ENCODE measurements around the gene HERC2.
"Not testable (repeated sequence)": the region's sequence is repeated elsewhere in the genome, so short reads cannot be mapped to it uniquely, and the experiment has no call there.

The HERC2 gene

DNA sequence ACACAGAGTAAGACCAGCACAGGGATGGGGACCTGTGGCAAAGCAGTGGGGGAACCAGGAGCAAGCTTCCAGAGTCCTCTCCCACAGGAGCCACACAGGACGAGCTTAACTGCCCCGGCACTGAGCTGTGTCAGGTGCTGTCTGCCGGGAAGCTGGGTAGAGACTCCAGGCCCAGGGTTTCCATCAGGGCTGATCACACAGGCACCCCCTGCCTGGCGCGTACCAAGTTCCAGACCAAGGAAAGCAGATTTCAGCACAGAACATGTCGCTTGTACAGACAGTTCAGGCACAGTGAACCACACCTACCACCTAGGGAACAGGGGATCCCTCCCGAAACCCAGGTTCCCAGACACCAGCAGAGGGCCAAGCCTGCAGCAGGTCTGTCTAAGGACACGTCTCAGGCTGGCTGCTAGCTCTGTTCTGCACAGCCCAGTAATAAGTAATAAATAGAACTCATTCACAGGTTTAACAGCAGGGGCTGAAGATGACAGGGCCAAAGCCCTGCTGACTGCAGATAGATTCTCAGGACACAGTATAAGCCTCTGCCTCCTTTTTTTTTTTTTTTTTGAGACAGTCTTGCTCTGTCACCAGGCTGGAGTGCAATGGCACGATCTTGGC is 192.6 kb downstream of the HERC2 start:
- no peak for DNase-seq

DNA sequence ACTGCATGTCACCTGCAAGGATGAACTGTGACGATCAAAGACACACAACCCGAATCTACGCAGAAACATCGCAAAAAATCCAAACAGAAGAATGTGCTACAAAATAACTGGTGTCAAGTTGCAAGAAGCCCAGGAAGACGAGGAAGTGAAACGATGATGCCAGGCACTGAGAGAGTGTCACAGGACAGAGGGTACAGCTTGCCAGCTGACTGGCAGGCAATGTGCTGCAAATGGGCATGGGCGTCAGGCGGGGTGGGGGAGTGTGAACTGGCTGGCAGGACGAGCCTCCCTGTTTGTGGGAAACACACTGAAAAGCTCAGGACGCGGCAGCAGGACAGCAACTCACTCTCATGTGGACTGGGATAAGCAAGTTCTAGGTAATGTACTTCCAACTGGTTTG is 193.9 kb downstream of the HERC2 start:
- DNase-seq: no peak

DNA sequence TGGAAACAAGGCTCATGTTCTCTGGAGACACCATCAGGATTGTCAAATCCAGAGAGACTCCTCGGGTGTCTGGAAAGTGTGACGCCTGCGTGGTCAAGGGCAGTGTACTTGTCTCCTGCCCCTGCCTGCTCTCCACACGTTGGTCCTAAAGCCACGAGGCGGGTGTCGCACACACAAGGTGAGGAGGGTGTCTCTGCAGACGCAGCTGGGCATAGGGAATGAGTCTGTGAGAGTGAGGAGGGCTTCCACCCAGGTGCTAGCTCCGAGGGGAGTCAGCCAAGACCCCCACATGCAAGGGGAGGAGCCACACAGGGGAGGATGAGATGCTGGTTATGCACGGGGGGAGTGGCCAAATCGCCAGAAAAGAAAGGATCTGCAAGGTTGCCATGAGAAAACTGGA is 194.9 kb downstream of the HERC2 start:
- no peak for DNase-seq

DNA sequence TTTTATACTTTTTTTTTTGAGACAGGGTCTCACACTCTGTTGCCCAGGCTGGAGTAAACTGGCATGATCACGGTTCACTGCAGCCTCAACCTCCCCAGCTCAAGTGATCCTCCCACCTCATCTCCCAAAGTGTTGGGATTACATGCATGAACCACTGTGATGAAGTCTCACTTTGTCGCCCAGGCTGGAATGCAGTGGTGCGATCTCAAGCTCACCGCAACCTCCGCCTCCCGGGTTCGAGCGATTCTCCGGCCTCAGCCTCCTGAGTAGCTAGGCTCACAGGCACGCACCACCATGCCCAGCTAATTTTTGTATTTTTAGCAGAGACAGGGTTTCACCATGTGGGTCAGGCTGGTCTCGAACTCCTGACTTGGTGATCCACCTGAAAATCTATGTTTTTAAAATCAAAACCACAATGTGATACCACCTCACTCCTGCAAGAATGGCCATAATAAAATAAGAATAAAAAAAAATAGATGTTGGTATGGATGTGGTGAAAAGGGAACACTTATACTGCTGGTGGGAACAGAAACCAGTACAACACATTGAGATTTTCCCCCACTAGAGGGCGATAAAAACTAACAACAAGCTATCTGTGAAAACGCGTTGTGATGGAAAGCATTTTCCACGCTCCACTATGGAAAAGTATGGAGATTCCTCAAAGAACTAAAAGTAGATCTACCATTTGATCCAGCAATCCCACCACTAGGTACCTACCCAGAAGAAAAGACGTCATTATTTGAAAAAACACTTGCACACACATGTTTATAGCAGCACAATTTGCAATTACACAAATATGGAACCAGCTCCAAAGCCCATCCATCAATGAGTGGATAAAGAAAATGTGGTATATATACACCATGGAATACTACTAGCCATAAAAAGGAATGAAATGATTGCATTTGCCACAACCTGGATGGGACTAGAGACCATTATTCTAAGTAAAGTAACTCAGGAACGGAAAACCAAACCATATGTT is 196.0 kb downstream of the HERC2 start:
- DNase-seq: peak in 1 of 5 donors; percentile 44

DNA sequence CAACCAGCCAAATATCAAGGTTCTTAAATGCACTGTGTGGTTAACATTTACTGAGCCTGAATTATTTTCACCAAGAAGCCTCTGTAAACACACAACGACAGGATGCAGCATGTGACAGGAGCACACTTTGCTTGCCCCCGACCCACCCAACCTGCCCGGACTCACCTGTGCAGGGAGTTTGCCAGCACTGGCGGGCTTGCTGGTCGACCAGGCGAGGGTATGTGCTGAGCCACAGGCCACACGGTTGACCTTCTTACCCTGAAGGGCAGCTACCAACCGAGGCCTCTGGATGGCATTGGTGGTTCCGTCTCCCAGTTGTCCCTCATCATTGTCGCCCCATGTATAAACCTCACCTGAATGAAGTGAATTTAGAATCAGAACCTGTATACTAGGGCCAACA is 197.1 kb downstream of the HERC2 start:
- no peak for DNase-seq

DNA sequence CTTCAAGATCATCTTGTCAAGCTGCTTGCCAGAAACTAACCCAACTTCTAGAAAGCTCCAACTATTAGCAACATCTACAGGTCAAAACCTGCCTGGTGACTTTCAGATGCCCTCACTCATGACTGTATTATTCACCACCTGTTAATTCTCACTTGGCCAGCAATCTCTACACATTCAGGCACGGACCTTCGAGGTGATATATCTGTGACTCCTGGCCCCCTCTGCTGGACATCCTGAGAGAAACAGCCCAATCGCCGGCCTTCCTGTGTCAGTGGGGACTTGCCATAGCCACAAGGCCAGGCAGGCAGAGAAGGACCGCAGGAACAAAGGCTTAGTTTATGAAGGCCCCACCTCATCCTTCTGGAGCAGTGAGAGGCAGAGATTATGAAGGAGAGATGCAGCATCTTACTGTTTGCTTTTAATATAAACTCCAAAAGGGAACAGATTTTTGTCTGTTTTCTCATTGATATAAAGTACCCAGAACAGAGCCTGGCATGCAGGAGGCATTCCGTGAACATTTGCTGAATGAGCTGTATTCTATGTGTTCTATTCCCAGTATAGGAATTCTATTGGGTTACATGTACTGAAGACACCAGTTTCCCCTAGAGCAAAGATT is 198.5 kb downstream of the HERC2 start:
- DNase-seq: peak in 2 of 5 donors; percentile 44 to 52

DNA sequence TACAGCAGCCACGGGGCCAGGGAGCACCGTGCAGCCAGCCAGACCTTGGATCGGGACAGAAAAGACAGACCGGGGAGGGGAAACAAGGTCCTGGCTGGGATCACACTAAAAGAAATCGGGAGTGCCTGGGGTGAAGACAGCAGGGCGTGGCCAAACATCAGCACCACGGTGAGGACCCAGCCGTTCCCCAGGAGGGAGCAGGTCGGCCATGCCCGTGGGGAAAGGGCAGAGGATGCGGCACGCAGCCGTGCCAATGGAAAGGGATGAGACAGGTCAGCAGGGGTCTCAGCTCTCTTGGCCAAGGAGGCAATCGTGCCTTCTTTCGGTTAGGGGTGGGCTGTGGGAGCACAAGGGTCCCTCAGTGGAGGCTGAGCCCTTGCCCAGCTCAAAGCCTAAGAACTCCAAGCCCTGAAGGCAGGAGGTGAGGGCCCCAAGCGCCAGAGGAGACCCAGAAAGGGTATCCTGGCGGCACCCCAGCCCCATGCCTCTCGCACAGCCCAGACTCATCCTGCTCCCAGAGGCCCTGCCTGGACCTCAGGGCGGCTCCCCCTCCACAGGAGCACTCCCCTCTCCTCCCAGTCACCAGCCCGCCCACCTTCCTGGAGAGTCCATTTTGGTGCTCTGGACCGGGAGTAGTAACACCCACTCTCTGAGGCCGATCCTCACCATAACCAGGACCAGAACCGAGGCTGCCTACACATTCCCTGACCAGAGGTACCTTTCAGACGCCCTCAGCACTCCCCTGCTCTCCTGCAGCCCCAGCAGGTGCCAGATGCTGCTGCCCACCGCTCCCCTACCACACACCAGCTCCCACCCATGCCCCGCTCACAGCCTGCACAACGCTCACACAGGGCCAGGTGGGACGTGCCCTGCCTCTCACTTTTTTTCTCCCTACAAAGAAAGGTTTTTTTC is 199.7 kb downstream of the HERC2 start:
- no peak for DNase-seq

DNA sequence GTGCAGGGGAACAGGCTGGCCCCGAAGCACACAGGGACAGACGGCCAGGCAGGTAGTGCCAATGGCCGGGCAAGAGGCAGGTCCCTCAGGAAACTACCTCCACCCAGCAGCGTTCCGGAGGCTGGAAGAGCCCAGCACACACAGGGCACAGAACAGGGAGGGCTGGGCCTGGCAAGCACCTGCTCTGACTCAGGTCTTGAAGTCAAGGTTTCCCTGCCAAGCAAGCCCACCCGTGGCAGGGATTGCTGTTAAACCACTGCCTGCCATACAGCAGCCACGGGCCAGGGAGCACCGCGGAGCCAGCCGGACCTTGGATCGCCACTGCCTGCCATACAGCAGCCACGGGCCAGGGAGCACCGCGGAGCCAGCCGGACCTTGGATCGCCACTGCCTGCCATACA is 200.4 kb downstream of the HERC2 start:
- DNase-seq: not testable (repeated sequence)

DNA sequence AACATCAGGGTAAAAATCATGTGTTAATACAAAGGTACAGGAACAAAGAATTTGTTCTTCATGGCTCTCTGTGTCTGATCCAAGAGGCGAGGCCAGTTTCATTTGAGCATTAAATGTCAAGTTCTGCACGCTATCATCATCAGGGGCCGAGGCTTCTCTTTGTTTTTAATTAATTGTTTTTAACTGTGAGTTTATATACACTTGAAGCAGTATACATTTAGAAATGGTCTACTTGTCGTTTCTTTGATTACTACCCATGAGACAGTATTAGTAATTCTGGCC is 201.7 kb downstream of the HERC2 start:
- DNase-seq: no peak

DNA sequence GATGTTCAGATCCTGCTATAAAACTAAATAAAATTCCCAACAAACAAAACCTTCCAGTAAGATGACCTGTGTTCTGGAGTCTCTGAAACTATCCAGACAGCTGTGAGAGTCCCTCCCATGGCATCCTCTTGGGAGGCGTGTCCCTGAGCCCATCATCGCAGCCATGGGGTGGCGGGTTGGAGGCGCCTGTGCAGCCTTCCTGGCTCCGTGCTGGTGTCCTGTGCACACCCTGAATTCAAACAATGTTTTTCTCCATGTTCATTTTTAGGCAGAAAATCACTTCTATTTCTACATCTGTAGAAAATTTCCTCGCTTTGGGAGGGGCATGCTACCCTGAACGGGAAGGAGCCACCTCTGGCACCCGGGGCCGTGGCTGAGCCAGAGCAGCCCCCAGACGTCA is 203.4 kb downstream of the HERC2 start:
- DNase-seq: no peak

DNA sequence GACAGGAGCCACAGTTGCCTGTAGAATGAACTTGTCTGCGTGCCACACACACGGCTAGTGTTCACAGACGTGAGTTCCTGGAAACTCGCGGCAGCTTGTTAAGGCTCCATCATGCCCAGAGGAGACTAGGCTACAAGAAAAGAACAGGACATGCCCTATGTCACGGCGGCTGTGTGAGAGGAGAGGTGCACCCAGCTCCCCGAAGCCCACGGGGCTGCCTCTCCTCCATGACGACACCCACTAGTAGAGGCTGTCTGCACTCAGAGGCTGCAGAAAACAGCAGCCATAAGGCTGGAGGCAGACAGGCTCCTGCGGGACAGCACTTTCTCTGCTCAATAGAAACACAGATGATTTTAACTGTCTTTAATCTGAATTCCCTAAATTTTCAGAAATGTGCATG is 203.9 kb downstream of the HERC2 start:
- DNase-seq: no peak

DNA sequence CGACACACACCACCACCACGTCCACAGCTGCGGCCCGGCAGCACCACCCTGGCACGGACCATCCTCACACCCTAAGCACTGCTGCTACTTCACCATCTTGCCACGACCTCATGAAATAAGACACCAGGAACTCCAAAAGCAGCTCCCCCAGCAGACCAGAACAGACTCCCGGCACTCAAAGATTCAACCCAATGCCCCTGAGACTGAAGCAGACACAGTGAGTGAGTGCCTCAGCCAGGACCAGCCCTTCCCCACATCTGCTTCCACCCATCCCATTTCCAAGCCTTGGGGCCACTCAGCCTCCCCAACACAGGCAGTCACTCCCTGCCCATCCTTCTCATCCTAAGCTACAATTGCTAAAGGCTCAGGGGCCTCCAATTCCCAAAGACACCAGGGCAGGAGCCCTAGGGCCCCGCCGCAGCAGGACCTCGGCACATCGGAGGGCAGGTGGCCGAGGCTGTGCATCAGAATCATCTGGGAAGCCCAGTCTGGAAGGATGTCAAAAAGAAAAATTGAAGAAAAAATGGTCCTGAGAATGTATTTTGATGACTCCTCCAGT is 204.5 kb downstream of the HERC2 start:
- DNase-seq: no peak

DNA sequence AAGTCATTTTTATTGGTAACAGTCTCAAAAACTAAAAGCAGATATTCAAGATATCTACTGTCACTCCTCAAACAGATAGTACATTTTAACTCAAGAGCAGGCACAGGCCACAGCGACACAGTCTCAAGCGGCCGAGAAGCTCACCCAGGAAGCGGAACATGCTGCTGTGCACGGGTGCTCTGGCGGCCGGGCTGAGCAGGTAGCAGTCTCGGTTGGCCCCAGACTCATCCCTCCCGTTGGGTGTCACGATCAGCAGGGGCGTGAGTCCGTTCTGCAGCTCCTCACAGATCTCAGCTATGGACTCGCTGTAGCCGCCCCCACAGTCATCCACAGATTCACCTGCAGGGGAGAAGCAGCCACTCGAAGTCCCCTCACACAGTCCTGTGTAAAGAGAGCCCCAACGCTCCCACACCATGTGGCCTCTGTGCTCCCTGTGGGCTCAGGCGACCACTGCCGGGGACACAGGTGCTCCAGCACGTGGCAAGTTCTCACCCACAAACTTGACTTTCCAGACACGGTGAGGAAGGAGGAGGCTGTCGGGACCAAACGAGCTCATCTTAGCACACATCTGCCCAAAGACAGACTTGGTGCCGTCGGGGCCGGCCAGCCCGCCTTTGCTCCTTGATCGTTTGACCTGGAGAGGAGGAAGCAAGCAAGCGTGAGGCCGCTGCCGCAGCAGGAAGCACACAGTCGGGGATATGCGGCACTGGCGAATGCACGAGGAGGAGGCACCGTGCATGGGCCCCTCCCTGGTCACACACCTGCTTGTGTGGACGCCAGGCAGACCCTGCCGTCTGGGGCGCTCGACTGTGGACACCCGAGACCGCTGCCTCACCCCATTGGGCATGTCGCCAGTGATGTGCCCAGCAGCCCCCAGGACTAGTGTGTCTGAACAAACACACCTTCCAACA is 205.2 kb downstream of the HERC2 start:
- DNase-seq: no peak

DNA sequence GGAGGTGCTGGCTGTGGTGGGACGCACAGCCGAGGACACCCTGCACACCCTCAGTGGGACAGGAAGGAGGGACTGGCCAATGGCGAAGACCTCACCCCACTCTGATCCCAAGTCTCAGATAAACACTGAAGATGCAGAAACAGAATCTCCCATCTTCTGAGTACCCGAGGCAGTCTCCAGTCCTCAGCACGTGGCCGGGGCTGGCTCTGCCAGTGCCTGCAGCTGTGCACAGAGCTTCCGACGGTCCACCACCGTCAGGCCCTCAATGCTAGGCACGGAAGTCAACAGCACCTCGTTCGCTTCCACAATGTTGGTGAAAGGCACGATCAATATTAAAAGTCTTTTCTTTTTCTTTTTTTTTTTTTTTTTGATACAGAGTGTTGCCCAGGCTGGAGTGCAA is 206.1 kb downstream of the HERC2 start:
- no peak for DNase-seq

DNA sequence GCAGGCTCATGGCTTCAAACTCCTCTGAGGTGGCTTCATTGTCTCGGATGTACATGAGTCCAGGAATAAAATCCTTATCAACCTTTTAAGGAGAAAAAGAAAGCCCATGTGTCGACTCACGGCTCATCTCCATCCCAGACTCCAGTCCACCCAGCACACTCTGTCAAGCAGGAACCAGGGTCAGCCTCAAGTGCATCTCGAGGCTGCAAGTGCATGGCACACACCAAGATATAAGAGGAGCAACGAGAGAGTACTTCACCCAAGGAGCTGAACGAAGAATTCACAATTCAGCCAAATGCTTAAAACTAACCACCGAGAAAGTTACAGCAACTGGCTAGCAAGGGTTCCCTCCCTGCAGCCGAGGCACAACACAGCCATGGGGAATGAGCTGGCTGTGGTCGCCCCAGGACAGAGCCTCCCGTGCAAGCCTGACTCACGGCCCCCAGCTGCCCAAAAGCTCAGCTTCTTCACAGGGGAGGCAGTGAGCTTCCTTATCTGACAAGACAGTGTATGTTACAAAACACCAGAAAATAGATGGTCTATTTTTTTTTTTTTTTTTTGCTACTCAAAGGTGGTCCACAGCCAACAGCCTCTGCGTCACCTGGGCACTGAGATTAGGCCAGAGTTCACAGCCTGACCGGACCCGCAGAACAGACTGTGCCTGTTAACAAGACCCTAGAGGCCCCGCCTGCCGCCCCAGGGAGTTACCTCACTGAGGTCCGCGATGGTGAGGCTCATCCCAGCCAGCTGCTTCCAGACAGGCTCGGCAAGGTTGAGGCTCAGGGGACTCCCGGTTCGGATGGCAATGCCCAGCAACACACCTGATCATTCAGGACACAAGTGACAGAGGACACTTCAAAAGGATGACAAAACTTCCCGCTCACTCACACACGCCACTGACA is 207.0 kb downstream of the HERC2 start:
- DNase-seq: no peak

DNA sequence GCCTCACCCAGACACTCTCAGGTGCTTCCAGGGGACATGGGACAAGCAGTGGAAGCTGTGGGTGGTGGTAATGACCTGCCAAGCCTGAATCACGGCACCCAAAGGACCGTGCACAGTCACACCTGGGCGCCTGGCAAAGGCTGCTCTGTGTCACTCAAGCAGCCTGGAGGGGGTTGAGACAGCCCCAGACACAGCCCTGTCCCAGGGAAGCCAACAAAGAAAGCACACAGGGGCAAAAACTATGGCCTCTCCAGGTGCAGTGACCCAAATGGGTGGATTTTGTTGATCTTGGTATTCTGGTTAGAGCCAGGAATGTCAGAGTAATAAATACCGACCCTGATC is 207.9 kb downstream of the HERC2 start:
- no peak for DNase-seq

DNA sequence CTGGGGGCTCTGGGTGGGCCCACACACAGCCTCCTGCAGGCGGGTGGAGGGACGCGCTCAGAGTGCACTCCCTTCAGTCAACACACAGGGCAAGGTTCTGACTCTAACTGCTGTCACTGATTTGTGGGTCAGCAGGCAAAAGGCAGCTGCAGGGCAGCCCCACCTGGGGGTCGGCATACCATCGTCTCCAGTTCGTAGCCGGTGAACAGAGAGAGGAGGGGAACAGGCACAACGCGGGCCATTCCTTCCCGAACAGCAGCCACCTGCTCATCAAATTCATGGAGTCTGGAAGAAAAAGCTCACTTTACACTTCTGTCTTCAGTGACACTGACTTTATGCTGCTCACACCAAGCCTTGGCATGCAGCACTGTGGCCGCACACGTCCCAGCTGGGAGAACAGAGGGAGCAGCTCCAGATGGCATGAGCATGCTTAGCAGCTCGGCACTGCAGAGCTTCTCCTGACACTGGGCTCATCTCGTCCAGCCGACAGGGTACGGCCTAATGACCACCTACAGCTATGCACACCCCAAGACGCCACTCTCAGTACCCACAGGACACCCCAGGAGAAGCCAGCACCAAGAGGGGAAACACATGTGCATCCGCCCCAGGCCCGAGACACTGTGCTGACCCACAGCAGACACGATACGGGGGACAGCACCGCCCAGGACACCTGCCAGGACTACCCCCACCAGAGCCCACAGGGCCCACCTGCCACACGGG is 208.4 kb downstream of the HERC2 start:
- no peak for DNase-seq

DNA sequence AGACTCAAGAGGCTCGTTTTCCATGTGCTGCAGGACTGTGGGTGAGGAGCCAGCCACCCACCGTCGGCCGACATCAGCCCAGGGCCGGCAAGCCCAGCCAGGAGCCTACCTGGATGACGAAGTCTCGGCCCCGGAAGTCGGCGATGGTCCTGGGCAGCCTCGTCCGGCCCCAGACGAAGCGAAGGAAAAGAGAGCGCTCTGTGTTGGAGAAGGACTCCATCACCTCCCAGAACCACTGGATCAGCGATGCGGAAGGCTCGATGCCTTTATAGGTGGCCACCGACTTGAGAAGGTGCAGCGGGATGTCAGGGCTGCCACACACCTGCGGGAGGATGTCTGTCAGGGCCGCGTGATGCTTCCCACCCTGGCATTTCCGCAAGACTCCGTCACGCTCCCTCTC is 209.0 kb downstream of the HERC2 start:
- DNase-seq: no peak

DNA sequence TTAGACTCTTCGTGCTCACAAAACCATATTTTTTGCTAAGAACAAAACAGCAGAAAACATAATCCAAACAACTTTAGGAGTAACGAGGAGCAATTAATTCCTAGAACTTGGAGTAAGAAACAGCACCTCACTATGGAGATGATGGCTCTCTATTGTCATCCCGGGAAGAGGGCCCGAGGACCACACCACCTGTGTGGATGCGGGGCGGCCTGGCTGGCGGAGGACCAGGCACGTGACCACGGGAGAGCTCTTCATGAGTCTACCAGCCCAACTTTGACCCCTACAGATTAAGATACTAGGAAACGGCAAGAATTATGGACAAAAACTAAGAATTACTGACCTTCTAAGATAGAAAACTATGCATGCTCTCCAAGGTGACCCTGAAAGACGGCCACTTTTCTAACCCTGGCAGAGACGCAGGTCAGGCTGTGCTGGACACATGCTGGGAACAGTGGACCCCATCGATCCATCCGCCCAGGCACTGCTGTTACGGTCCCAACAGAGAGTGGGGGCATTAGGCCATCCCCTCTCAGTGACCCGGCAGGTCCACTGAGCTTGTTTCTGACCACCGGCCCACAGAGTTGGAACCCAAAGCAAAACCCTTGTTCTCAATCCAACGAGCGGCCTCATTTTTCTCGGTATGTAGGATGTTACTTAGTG is 209.7 kb downstream of the HERC2 start:
- no peak for DNase-seq

All from T-helper 1 cell (primary cell).